Measurements from ENCODE around the gene RBM10. TPM values are rescaled to one million over a fixed set of nuclear protein-coding genes. Genes with fewer than 3 reads are reported as not detected.

The RBM10 gene
- total RNA-seq, 1 donor from 2014 or later = 64.6 TPM

DNA sequence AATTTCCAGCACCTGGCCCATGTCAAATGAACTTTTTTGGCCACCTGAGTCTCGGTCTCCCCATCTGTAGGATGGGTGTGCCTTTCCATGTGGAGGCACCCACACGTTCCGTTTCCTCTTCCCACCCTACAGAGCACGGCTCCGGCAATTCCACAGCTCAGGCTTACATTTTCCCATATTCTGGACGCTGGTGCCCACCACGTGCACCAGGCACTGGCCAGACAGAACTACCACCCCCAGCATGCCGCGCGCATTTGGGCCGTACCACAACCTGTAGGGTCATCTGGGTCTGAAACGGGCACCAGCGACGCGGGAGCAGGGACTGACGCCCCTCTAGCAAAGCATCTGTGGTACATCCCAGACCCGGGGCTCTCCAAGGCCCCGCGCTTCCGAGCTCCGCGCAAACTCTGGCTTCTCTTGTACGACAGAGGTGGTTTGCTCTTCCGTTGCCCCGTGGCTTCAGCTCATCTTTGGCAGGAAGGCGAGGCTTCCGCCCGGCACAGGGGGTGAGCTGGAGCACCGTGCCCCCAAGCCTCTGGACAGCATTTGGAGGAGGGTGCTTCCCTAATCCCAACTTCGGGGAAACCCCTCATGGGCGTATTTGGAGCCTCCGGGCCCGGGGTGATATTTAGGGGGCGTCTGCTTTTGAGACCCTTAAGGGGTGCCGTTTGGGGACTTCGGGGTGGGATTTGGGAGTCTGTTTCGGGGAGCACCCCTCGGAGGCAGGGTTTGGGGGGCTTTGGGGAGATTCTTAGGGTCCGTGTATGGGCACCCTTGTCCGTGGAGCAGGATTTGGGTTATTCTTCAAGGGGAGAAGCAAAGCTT, 45.6 kb downstream of the RBM10 start:
- peak; percentile 93 for DNase-seq
- intact Hi-C loops (cut with micrococcal nuclease) = loop anchor here (2.0 to 10.0 kb wide), 3 partner anchors 46 to 464 kb away; partner anchors contain the start of genes ELK1, NDUFB11, RBM10 and UXT
- Mint-ChIP-seq H3K27ac (peak overlapping the region; percentile 96), H3K27me3 (no peaks in the 10 kb centered on the region), H3K4me1 (peaks cover 21% of the 10 kb centered on the region), H3K36me3 (ENCODE audit: low read depth) (peaks cover 13% of the 10 kb centered on the region), H3K4me3 (peak overlapping the region; percentile 97), H3K9me3 (no peaks in the 10 kb centered on the region)

DNA sequence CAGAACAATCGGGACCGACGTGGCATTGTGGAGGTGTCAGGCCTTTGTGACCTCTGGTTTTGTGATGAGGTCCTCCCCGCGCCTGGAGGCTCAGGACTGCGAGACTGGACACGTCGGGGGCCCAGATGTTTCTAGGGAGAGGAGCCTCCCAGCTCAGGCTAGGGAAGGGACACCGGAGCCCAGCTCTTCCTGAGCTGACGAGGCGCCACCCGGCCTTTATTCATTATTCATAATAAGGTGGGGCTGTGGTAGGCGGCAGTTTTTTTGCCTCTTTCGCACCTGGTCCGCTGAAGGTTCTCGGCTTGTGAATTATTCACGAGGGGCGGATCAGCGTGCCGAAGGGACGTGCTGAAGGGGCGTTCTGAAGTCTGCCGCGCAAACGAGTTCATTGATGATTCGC, 46.3 kb downstream of the RBM10 start:
- H3K27ac Mint-ChIP-seq = peak overlapping the region; percentile 96
- H3K27me3 Mint-ChIP-seq = no peaks in the 10 kb centered on the region
- peak overlapping the region; percentile 97 for H3K4me3 Mint-ChIP-seq
- H3K9me3 Mint-ChIP-seq = no peaks in the 10 kb centered on the region
- H3K4me1 Mint-ChIP-seq = peaks cover 28% of the 10 kb centered on the region
- peaks cover 17% of the 10 kb centered on the region for H3K36me3 Mint-ChIP-seq (ENCODE audit: low read depth)
- intact Hi-C loops (cut with micrococcal nuclease) = loop anchor here (2.0 to 10.0 kb wide), 3 partner anchors 47 to 463 kb away; partner anchors contain the start of genes ELK1, NDUFB11, RBM10 and UXT
- DNase-seq = peak; percentile 81

DNA sequence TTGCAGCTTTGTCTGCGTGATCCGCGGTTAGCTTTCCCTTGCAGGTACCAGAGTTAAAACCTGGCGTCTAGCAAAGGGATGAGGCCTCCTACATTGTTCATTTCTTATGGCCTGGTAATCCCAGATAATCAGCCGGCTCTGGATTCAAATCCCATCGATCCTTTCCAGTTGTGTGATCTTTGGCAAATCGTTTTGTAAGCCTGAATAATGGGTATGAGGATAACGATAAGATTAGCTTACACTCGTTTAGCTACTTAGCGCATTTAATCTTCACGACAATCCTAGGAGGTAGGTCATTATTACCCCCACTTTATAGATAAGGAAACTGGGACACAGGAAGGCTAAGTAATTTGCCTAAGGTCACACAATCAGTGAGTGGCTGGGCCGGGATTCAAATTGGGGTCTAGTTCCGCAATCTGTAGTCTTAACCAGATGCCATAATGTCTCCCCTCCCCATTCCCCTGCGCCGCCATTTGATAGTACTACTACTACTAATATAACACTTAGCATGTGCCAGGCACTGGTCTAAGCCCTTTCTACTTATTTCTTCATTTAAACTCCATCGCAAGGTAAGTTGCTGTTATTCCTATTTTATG, 46.9 kb downstream of the RBM10 start:
- Mint-ChIP-seq H3K27me3 (no peaks in the 10 kb centered on the region), H3K4me1 (peaks cover 33% of the 10 kb centered on the region), H3K4me3 (peak overlapping the region; percentile 97), H3K36me3 (ENCODE audit: low read depth) (peaks cover 19% of the 10 kb centered on the region), H3K9me3 (no peaks in the 10 kb centered on the region), H3K27ac (peak overlapping the region; percentile 96)
- DNase-seq = no peak
- intact Hi-C loops (cut with micrococcal nuclease) = loop anchor here (2.0 to 10.0 kb wide), 3 partner anchors 47 to 463 kb away; partner anchors contain the start of genes ELK1, NDUFB11, RBM10 and UXT

GRCh38 chrX:47193475-47194193, 48.6 kb downstream of the RBM10 start, which contains the start of gene UBA1:
Gene UBA1, plus strand, starts transcription at chrX:47193829. Its CDS starts 4,974 bp downstream, at chrX:47198803.
- Mint-ChIP-seq H3K4me3 (peak within 1 kb of the TSS; percentile 94), H3K27ac (peak within 1 kb of the TSS; percentile 98), H3K27me3 (no peaks in the 10 kb centered on the region), H3K36me3 (ENCODE audit: low read depth) (peaks cover 30% of the 10 kb centered on the region), H3K4me1 (peaks cover 35% of the 10 kb centered on the region), H3K9me3 (no peaks in the 10 kb centered on the region)
- intact Hi-C loops (cut with micrococcal nuclease) = loop anchor here (1.0 to 10.0 kb wide), 8 partner anchors 24 to 461 kb away; partner anchors contain the start of genes ELK1, USP11 and UXT
- peak; percentile 97 for DNase-seq

- peaks cover 36% of the 10 kb centered on the region for H3K36me3 Mint-ChIP-seq (ENCODE audit: low read depth)
- H3K4me3 Mint-ChIP-seq = peak overlapping the region; percentile 94
- peaks cover 31% of the 10 kb centered on the region for H3K4me1 Mint-ChIP-seq
- peak overlapping the region; percentile 98 for H3K27ac Mint-ChIP-seq
- no peaks in the 10 kb centered on the region for H3K9me3 Mint-ChIP-seq
- intact Hi-C loops (cut with micrococcal nuclease) = loop anchor here (5.0 to 10.0 kb wide), 2 partner anchors 173 to 461 kb away; partner anchors contain the start of genes ELK1 and UXT
- DNase-seq = peak; percentile 58
- no peaks in the 10 kb centered on the region for H3K27me3 Mint-ChIP-seq
These were observed 49.3 kb downstream of the RBM10 start for GRCh38 chrX:47194194-47194787.

DNA sequence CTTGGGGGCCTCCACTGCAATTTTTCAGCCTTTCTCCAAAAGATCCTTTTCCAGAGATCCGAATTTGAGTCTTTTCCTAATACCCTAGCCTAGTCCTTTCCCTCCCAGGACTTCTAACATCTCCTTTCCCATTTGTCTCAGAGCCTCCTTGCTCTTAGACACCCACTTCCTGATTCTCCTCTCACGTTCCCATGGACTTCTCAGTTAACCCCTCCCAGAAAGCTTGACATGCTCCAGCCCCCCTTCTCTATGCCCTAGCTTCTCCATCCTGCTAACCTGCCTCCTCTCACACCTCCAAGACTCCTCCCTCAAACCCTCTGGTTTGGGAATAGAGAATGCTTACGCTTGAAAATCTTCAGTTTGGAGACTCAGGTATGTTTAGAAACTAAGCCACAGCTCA, 51.1 kb downstream of the RBM10 start:
- Mint-ChIP-seq H3K27ac (peak overlapping the region; percentile 82), H3K4me1 (peaks cover 29% of the 10 kb centered on the region), H3K4me3 (peak overlapping the region; percentile 94), H3K9me3 (no peaks in the 10 kb centered on the region), H3K36me3 (ENCODE audit: low read depth) (peaks cover 49% of the 10 kb centered on the region), H3K27me3 (no peaks in the 10 kb centered on the region)
- no peak for DNase-seq
- intact Hi-C loops (cut with micrococcal nuclease) = loop anchor here (10.0 kb wide), 1 partner anchor 459 kb away; the partner anchor contains the start of genes ELK1 and UXT

GRCh38 chrX:47197526-47197925, 52.5 kb downstream of the RBM10 start:
- Mint-ChIP-seq H3K4me1 (peaks cover 29% of the 10 kb centered on the region), H3K9me3 (no peaks in the 10 kb centered on the region), H3K4me3 (no peak overlapping the region), H3K36me3 (ENCODE audit: low read depth) (peaks cover 63% of the 10 kb centered on the region), H3K27me3 (no peaks in the 10 kb centered on the region), H3K27ac (peak overlapping the region; percentile 82)
- no peak for DNase-seq
- intact Hi-C loops (cut with micrococcal nuclease) = loop anchor here (10.0 kb wide), 1 partner anchor 457 kb away; the partner anchor contains the start of genes ELK1 and UXT

DNA sequence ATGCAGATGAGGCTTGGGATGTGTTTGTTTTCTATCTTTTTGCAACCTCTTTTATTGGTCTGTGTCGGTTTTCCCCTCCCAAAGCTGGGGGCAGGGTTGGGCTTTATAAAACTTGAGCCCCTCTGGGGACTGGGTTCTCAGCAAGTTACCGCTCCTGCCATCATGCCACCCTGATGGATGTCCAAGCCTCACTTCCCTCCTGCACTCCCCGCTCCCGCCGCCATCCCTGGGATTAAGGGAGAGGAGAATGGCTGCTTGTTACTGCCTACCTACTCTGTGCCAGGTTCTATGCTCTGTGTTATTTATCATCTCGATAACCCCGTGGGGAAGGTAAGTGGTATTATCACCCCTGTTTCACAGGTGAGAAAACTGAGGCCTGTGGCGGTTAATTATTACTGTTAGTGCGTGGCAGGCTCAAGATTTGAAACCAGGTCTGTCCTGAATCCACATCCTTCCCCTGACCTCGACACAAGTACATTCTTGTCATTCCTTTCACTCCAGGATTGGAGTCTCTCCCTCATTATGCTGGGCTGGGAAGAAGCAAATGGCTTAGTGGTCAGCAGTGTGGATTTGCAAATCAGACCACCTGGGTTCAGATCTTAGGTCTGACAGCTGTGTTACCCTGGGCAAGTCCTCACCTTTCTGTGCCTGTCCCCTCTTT, 53.1 kb downstream of the RBM10 start:
- Mint-ChIP-seq H3K4me1 (peaks cover 27% of the 10 kb centered on the region), H3K27ac (peak overlapping the region; percentile 8), H3K27me3 (no peaks in the 10 kb centered on the region), H3K36me3 (ENCODE audit: low read depth) (peaks cover 64% of the 10 kb centered on the region), H3K4me3 (no peak overlapping the region), H3K9me3 (no peaks in the 10 kb centered on the region)
- DNase-seq = no peak
- intact Hi-C loops (cut with micrococcal nuclease) = loop anchor here (10.0 kb wide), 1 partner anchor 457 kb away; the partner anchor contains the start of genes ELK1 and UXT

GRCh38 chrX:47198687-47199080, 53.7 kb downstream of the RBM10 start:
- peaks cover 25% of the 10 kb centered on the region for H3K4me1 Mint-ChIP-seq
- no peak for DNase-seq
- H3K9me3 Mint-ChIP-seq = no peaks in the 10 kb centered on the region
- H3K36me3 Mint-ChIP-seq (ENCODE audit: low read depth) = peaks cover 67% of the 10 kb centered on the region
- H3K4me3 Mint-ChIP-seq = no peak overlapping the region
- intact Hi-C loops (cut with micrococcal nuclease) = loop anchor here (10.0 kb wide), 1 partner anchor 456 kb away; the partner anchor contains the start of genes ELK1 and UXT
- no peaks in the 10 kb centered on the region for H3K27me3 Mint-ChIP-seq
- H3K27ac Mint-ChIP-seq = peak overlapping the region; percentile 8

DNA sequence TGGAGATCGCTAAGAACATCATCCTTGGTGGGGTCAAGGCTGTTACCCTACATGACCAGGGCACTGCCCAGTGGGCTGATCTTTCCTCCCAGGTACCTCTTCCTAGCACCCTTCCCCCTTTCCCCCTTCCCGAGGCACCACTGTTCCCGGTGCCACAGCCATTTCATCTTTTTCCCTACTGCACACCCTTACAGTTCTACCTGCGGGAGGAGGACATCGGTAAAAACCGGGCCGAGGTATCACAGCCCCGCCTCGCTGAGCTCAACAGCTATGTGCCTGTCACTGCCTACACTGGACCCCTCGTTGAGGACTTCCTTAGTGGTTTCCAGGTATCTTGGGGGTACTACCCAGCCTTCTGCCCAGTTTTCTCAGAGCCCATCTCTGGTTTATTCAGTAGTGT, 54.3 kb downstream of the RBM10 start:
- Mint-ChIP-seq H3K9me3 (no peaks in the 10 kb centered on the region), H3K27me3 (no peaks in the 10 kb centered on the region), H3K36me3 (ENCODE audit: low read depth) (peaks cover 72% of the 10 kb centered on the region), H3K27ac (no peak overlapping the region), H3K4me1 (peaks cover 25% of the 10 kb centered on the region), H3K4me3 (no peak overlapping the region)
- no peak for DNase-seq
- intact Hi-C loops (cut with micrococcal nuclease) = loop anchor here (10.0 kb wide), 1 partner anchor 456 kb away; the partner anchor contains the start of genes ELK1 and UXT

DNA sequence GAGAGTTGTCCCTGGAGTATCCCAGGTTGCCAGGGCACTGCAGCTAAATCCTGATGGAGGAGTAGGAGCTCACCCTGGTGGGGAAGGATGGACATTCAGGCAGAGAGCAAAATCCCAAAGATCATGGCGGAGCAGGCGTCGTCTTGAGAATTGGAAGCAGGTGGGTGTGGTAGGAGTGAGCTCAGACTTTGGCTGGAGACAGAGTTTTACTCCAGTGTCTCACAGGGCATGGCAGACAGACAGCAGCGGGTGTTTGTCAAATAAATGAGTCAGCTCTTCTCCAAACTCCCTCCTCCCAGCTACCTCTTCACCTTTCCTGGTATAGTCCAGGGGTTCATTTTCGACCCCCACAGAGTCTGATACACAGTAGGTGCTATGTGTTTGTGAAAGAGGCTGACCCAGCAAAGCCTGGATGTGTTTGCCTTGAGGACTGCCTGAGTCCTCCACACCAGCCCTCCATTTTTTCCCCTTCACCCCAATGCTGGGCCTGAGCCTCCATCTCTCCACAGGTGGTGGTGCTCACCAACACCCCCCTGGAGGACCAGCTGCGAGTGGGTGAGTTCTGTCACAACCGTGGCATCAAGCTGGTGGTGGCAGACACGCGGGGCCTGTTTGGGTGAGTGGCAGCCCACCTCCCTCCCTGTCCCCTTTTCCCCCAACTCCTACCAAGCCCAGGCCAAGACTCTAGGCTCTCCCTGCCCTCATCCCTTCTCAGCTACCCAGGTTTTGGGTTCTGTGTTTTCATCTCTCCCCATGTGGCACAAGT, 55.5 kb downstream of the RBM10 start:
- intact Hi-C loops (cut with micrococcal nuclease) = no loop called here
- no peak for DNase-seq
- Mint-ChIP-seq H3K4me3 (no peak overlapping the region), H3K9me3 (no peaks in the 10 kb centered on the region), H3K36me3 (ENCODE audit: low read depth) (peaks cover 73% of the 10 kb centered on the region), H3K4me1 (peaks cover 21% of the 10 kb centered on the region), H3K27ac (peak overlapping the region; percentile 53), H3K27me3 (no peaks in the 10 kb centered on the region)

DNA sequence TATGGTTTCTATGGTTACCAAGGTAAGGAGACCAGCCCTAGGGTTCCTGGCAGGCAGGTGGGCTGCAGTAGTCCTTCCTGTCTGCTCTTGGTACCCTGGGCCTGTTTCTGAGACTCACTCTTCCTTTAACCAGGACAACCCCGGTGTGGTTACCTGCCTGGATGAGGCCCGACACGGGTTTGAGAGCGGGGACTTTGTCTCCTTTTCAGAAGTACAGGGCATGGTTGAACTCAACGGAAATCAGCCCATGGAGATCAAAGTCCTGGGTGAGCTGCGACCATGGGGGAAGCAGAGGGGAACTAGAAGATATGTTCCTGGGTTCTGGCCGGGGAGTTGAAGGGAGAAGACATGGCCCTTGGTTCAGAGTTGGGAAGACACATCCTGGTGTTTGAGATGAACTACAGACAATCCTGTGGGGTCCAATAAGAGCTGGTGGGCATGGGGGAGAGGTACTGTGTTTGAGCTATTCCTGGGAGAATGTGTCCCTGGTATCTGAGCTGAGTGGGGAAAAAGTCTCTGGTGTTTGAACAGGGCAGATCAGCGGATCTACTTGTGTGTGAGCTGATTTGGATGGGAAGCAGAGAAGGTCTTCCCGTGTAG, 56.4 kb downstream of the RBM10 start:
- Mint-ChIP-seq H3K27me3 (no peaks in the 10 kb centered on the region), H3K27ac (no peak overlapping the region), H3K4me3 (no peak overlapping the region), H3K36me3 (ENCODE audit: low read depth) (peaks cover 69% of the 10 kb centered on the region), H3K9me3 (no peaks in the 10 kb centered on the region), H3K4me1 (peaks cover 12% of the 10 kb centered on the region)
- intact Hi-C loops (cut with micrococcal nuclease) = no loop called here
- DNase-seq = no peak

Data from activated CD4-positive, alpha-beta T cell treated with anti-CD3 and anti-CD28 coated beads, Interleukin-2, amount 10 ng/mL, durations not matched to agents 24 days and 14 days (primary cell).